SU-DHL-6 (cell line): Measurements from ENCODE around the gene DYRK1B.

ENCODE experiments used
- H2AFZ ChIP-seq: fragments of 200-600 bp; sonication (generic); 2 replicates; pipeline ENCODE4 v1.6.1; 2014; ENCODE audit warnings: low read depth, mild to moderate bottlenecking, moderate library complexity, mixed read lengths, antibody characterized with exemption, low read length; ENCODE audit not compliant: severe bottlenecking
- H3F3A ChIP-seq: fragments of 200-600 bp; shearing (Covaris generic); 2 replicates; pipeline ENCODE4 v1.6.0; 2016; ENCODE audit warnings: antibody characterized with exemption, mild to moderate bottlenecking; ENCODE audit not compliant: insufficient read depth
- H3K27ac ChIP-seq: fragments of 200-600 bp; sonication (generic); 2 replicates; pipeline ENCODE4 v1.5.1; 2016; ENCODE audit warnings: low read depth, mild to moderate bottlenecking, low read length, moderate library complexity, mixed read lengths
- H3K27me3 ChIP-seq: fragments of 200-600 bp; sonication (generic), shearing (Covaris generic); 2 replicates; pipeline ENCODE4 v1.6.0; 2014; ENCODE audit warnings: mild to moderate bottlenecking, low read length
- H3K36me3 ChIP-seq: fragments of 200-600 bp; sonication (generic); 2 replicates; pipeline ENCODE4 v1.6.1; 2014; ENCODE audit warnings: mild to moderate bottlenecking, low read length, mixed read lengths
- H3K4me2 ChIP-seq: fragments of 300-600, 200-600 bp; shearing (Covaris generic), sonication (generic); 2 replicates; pipeline ENCODE4 v1.6.0; 2014; ENCODE audit warnings: low read length, low read depth, mild to moderate bottlenecking; ENCODE audit not compliant: poor library complexity, severe bottlenecking
- H3K4me3 ChIP-seq: fragments of 200-600 bp; sonication (generic); 2 replicates; pipeline ENCODE4 v1.5.1; 2014; ENCODE audit warnings: antibody characterized with exemption, low read length, mild to moderate bottlenecking, mixed read lengths; ENCODE audit not compliant: insufficient read depth, poor library complexity, severe bottlenecking
- H3K79me2 ChIP-seq: fragments of 200-600 bp; sonication (generic); 2 replicates; pipeline ENCODE4 v1.6.1; 2014; ENCODE audit warnings: mild to moderate bottlenecking, low read length, moderate library complexity; ENCODE audit not compliant: insufficient read depth
- H3K9ac ChIP-seq: fragments of 200-600 bp; sonication (generic); 2 replicates; pipeline ENCODE4 v1.7.0; 2014; ENCODE audit warnings: mild to moderate bottlenecking, low read length
- H3K9me2 ChIP-seq: fragments of 200-600 bp; sonication (generic); replicated peaks from 2 replicates; pipeline ENCODE4 v1.6.1; 2014; ENCODE audit warnings: low read length; ENCODE audit not compliant: insufficient read depth
- H3K9me3 ChIP-seq: fragments of 200-600 bp; sonication (generic); 2 replicates; pipeline ENCODE4 v1.6.1; 2014; ENCODE audit warnings: low read length, mixed read lengths; ENCODE audit not compliant: insufficient read depth
- H4K20me1 ChIP-seq: fragments of 200-600 bp; sonication (generic); 2 replicates; pipeline ENCODE4 v1.6.1; 2014; ENCODE audit warnings: low read depth, mild to moderate bottlenecking, antibody characterized with exemption, low read length, moderate library complexity, mixed read lengths
- CTCF ChIP-seq: fragments of 200-600 bp; sonication (generic); IDR thresholded peaks from one replicate; pipeline ENCODE4 v1.5.1; 2017; ENCODE audit warnings: antibody characterized with exemption, mild to moderate bottlenecking, low read length, moderate library complexity; ENCODE audit not compliant: insufficient read depth, poor library complexity, severe bottlenecking
- EZH2phosphoT487 ChIP-seq: fragments of 200-600 bp; sonication (generic), shearing (Covaris generic); conservative IDR thresholded peaks from 2 replicates; pipeline ENCODE4 v1.6.1; 2018; ENCODE audit warnings: mild to moderate bottlenecking, antibody characterized with exemption, low read length, moderate library complexity, mixed read lengths

The DYRK1B gene

GRCh38 chr19:39871362-39871761, 37.4 kb upstream of the DYRK1B start:
- no peaks in the 10 kb centered on the region for H3K79me2 ChIP-seq
- no peak overlapping the region for H3K27ac ChIP-seq
- no peaks in the 10 kb centered on the region for H3K9me2 ChIP-seq
- no peak overlapping the region for H3K4me2 ChIP-seq
- no peak for TF ChIP-seq CTCF
- TF ChIP-seq EZH2phosphoT487: no peak
- H3K27me3 ChIP-seq: no peaks in the 10 kb centered on the region
- H3K9ac ChIP-seq: no peak overlapping the region
- H4K20me1 ChIP-seq: no peaks in the 10 kb centered on the region
- no peak overlapping the region for H3K4me3 ChIP-seq
- H3F3A ChIP-seq: no peaks in the 10 kb centered on the region
- H3K9me3 ChIP-seq: no peaks in the 10 kb centered on the region
- H3K36me3 ChIP-seq: no peaks in the 10 kb centered on the region
- H2AFZ ChIP-seq: no peak overlapping the region

- Histone ChIP-seq H3K27ac (no peak overlapping the region), H3K9me2 (no peaks in the 10 kb centered on the region), H2AFZ (no peak overlapping the region), H3K79me2 (no peaks in the 10 kb centered on the region), H3K27me3 (no peaks in the 10 kb centered on the region), H3F3A (no peaks in the 10 kb centered on the region), H4K20me1 (no peaks in the 10 kb centered on the region), H3K9me3 (no peaks in the 10 kb centered on the region), H3K4me3 (no peak overlapping the region), H3K9ac (no peak overlapping the region), H3K4me2 (no peak overlapping the region), H3K36me3 (no peaks in the 10 kb centered on the region)
- no peak for TF ChIP-seq CTCF
- TF ChIP-seq EZH2phosphoT487: no peak
Observed at GRCh38 chr19:39870171-39870971, 36.4 kb upstream of the DYRK1B start.

- no peak overlapping the region for H3K4me3 ChIP-seq
- H3K9me2 ChIP-seq: no peaks in the 10 kb centered on the region
- H3K9me3 ChIP-seq: no peaks in the 10 kb centered on the region
- H3K9ac ChIP-seq: no peak overlapping the region
- H3K4me2 ChIP-seq: no peak overlapping the region
- no peaks in the 10 kb centered on the region for H3K36me3 ChIP-seq
- no peak overlapping the region for H3K27ac ChIP-seq
- no peaks in the 10 kb centered on the region for H3F3A ChIP-seq
- no peak for TF ChIP-seq CTCF
- no peak for TF ChIP-seq EZH2phosphoT487
- H3K79me2 ChIP-seq: no peaks in the 10 kb centered on the region
- H2AFZ ChIP-seq: no peak overlapping the region
- H4K20me1 ChIP-seq: no peaks in the 10 kb centered on the region
- no peaks in the 10 kb centered on the region for H3K27me3 ChIP-seq
Observed at GRCh38 chr19:39867952-39868351, 34.0 kb upstream of the DYRK1B start.
